Measurements from ENCODE around the gene MEGF6. TPM values are rescaled to one million over a fixed set of nuclear protein-coding genes. Genes with fewer than 3 reads are reported as not detected.

MEGF6 gene
- total and polyA plus RNA-seq, 12 donors = 0.15 to 29.2 (median 8.2) TPM

GRCh38 chr1:3607703-3608065 lies 3.6 kb downstream of the MEGF6 start:
- no peaks in the 10 kb centered on the region for H3K36me3 ChIP-seq (replicated peaks in 1 of 2)

GRCh38 chr1:3606779-3607702 lies 4.3 kb downstream of the MEGF6 start:
- no peak for TF ChIP-seq CTCF (IDR thresholded peaks at IDR 0.05)
- no peak for TF ChIP-seq POLR2A (IDR thresholded peaks at IDR 0.05)
- Histone ChIP-seq H3K27me3 (peaks cover 31% of the 10 kb centered on the region), H3K4me3 (no peak overlapping the region), H3K27ac (no peak overlapping the region), H3K36me3 (replicated peaks in 1 of 2) (no peaks in the 10 kb centered on the region), H3K4me1 (replicated peaks in 1 of 2) (peaks cover 0 to 9% of the 10 kb centered on the region in 2 donors), H3K9me3 (replicated peaks in 1 of 3) (no peaks in the 10 kb centered on the region)
- 76 to 83% (median 78%) methylated on average over 15 to 23 of the region's 23 CpGs for WGBS, 4 donors
- no peak for DNase-seq
- intact Hi-C loops (cut with DNase I) = no loop called here

More at GRCh38 chr1:3607703-3608065, 3.6 kb downstream of the MEGF6 start:
- no peak overlapping the region for H3K4me3 ChIP-seq
- peaks cover 0 to 9% of the 10 kb centered on the region in 2 donors for H3K4me1 ChIP-seq (replicated peaks in 1 of 2)
- no peak for DNase-seq
- no peak overlapping the region for H3K27ac ChIP-seq
- H3K27me3 ChIP-seq = peaks cover 31% of the 10 kb centered on the region
- no peaks in the 10 kb centered on the region for H3K9me3 ChIP-seq (replicated peaks in 1 of 3)
- TF ChIP-seq POLR2A (IDR thresholded peaks at IDR 0.05) (no peak), CTCF (IDR thresholded peaks at IDR 0.05) (no peak)
- 80 to 88% (median 83%) methylated on average over 4 to 18 of the region's 18 CpGs for WGBS, 4 donors
- intact Hi-C loops (cut with DNase I) = no loop called here

GRCh38 chr1:3604997-3605823 lies 6.1 kb downstream of the MEGF6 start:
- Histone ChIP-seq H3K27me3 (peaks cover 25% of the 10 kb centered on the region), H3K9me3 (replicated peaks in 1 of 3) (no peaks in the 10 kb centered on the region), H3K27ac (no peak overlapping the region), H3K4me1 (replicated peaks in 1 of 2) (no peaks in the 10 kb centered on the region), H3K4me3 (no peak overlapping the region), H3K36me3 (replicated peaks in 1 of 2) (no peaks in the 10 kb centered on the region)
- TF ChIP-seq POLR2A (IDR thresholded peaks at IDR 0.05) (no peak), CTCF (IDR thresholded peaks at IDR 0.05) (no peak)
- intact Hi-C loops (cut with DNase I) = loop anchor here in 1 of 2 donors (5.0 kb wide), 1 partner anchor 113 kb away; no protein-coding TSS in a partner anchor
- no peak for DNase-seq
- 80 to 93% (median 88%) methylated on average over 7 of the region's 7 CpGs for WGBS, 4 donors

GRCh38 chr1:3604468-3604974 lies 6.8 kb downstream of the MEGF6 start:
- WGBS, 4 donors = 80 to 88% (median 83%) methylated on average over 7 to 8 of the region's 8 CpGs
- Histone ChIP-seq H3K9me3 (replicated peaks in 1 of 3) (no peaks in the 10 kb centered on the region), H3K36me3 (replicated peaks in 1 of 2) (no peaks in the 10 kb centered on the region), H3K4me1 (replicated peaks in 1 of 2) (no peaks in the 10 kb centered on the region), H3K27me3 (peaks cover 19% of the 10 kb centered on the region), H3K4me3 (no peak overlapping the region), H3K27ac (no peak overlapping the region)
- no peak for DNase-seq
- TF ChIP-seq CTCF (IDR thresholded peaks at IDR 0.05) = no peak
- TF ChIP-seq POLR2A (IDR thresholded peaks at IDR 0.05) = no peak
- intact Hi-C loops (cut with DNase I) = loop anchor here in 1 of 2 donors (5.0 kb wide), 1 partner anchor 112 kb away; no protein-coding TSS in a partner anchor

Measured in adrenal gland (tissue), 12 donors.